NK-92 (cell line): Measurements from ENCODE around the gene DNER.

Source experiments
- DNase-seq: peaks from one replicate; lab custom pipeline; 2025; ENCODE audit not compliant: unreplicated experiment; lab: John Stamatoyannopoulos, UW

Gene DNER

GRCh38 chr2:229445019-229445418 is 269.3 kb downstream of the DNER start:
- no peak for DNase-seq

- no peak for DNase-seq
Measured at GRCh38 chr2:229443546-229444268, 270.6 kb downstream of the DNER start.

- no peak for DNase-seq
Measured at GRCh38 chr2:229443141-229443540, 271.2 kb downstream of the DNER start.

GRCh38 chr2:229438430-229439159 is 275.8 kb downstream of the DNER start:
- DNase-seq, result no peak

GRCh38 chr2:229437467-229437866 is 276.9 kb downstream of the DNER start:
- DNase-seq, result no peak

GRCh38 chr2:229434187-229434586 is 280.2 kb downstream of the DNER start:
- no peak for DNase-seq

GRCh38 chr2:229433351-229433750 is 281.0 kb downstream of the DNER start:
- DNase-seq, result no peak

- DNase-seq, result no peak
Measured at GRCh38 chr2:229431327-229431954, 282.9 kb downstream of the DNER start.

GRCh38 chr2:229429589-229429988 is 284.8 kb downstream of the DNER start:
- DNase-seq, result no peak

- no peak for DNase-seq
Measured at GRCh38 chr2:229426464-229426863, 287.9 kb downstream of the DNER start.

- no peak for DNase-seq
Measured at GRCh38 chr2:229425598-229425997, 288.8 kb downstream of the DNER start.

- no peak for DNase-seq
Measured at GRCh38 chr2:229422063-229422462, 292.3 kb downstream of the DNER start.

- DNase-seq, result no peak
Measured at GRCh38 chr2:229419158-229419557, 295.2 kb downstream of the DNER start.

GRCh38 chr2:229417916-229418315 is 296.4 kb downstream of the DNER start:
- no peak for DNase-seq

- no peak for DNase-seq
Measured at GRCh38 chr2:229417176-229417575, 297.2 kb downstream of the DNER start.

- DNase-seq, result no peak
Measured at GRCh38 chr2:229416116-229416694, 298.1 kb downstream of the DNER start.

- no peak for DNase-seq
Measured at GRCh38 chr2:229414631-229415030, 299.7 kb downstream of the DNER start.

GRCh38 chr2:229412686-229413085 is 301.7 kb downstream of the DNER start:
- no peak for DNase-seq

GRCh38 chr2:229410946-229411345 is 303.4 kb downstream of the DNER start:
- no peak for DNase-seq

GRCh38 chr2:229410264-229410663 is 304.1 kb downstream of the DNER start:
- no peak for DNase-seq

- DNase-seq, result no peak
Measured at GRCh38 chr2:229409751-229410181, 304.6 kb downstream of the DNER start.

GRCh38 chr2:229408962-229409361 is 305.4 kb downstream of the DNER start:
- no peak for DNase-seq
